Transverse colon (tissue), 4 donors: ENCODE measurements around the gene NEK6. TPM values are rescaled to one million over a fixed set of nuclear protein-coding genes. Genes with fewer than 3 reads are reported as not detected.

Experiments used
- DNase-seq: peaks from one replicate; pipeline ENCODE4 v3.0.0-alpha.2; 2019
- H3K27ac ChIP-seq, 4 donors: fragments of 200-600 bp; sonication (generic); 2 replicates each; pipeline ENCODE4 v1.5.1; 2016 to 2018; ENCODE audit warnings: inconsistent platforms in 4 of 4
- H3K27me3 ChIP-seq: fragments of 200-600 bp; sonication (generic); 2 replicates; pipeline ENCODE4 v1.5.1; 2017; ENCODE audit warnings: inconsistent platforms
- H3K36me3 ChIP-seq, 4 donors: fragments of 200-600 bp; sonication (generic); 2 replicates each; pipeline ENCODE4 v1.5.1; 2017 to 2019; ENCODE audit warnings: inconsistent platforms in 4 of 4
- H3K4me1 ChIP-seq, 4 donors: fragments of 200-600 bp; sonication (generic); 2 replicates each; pipeline ENCODE4 v1.5.1; 2017 to 2020; ENCODE audit warnings: inconsistent platforms in 4 of 4
- H3K4me3 ChIP-seq, 4 donors: fragments of 200-600 bp; sonication (generic); 1 replicate in 1 of 4; 2 replicates in 3 of 4; pipeline versions ENCODE4 v1.5.1 to v1.6.1; 2017 to 2019; ENCODE audit warnings: inconsistent platforms in 4 of 4
- H3K9me3 ChIP-seq, 2 donors: fragments of 200-600 bp; sonication (generic); 2 replicates each; pipeline ENCODE4 v1.5.1; 2017 to 2019; ENCODE audit warnings: inconsistent platforms in 2 of 2
- CTCF ChIP-seq, 5 experiments: fragments of 200-600 bp in 3 of 5; fragments of 450-650 bp in 2 of 5; sonication (generic) in 3 of 5; IDR thresholded peaks; 1 replicate in 2 of 5; 2 replicates in 3 of 5; pipeline ENCODE4 v1.5.1; 2016 to 2017; ENCODE audit warnings: antibody characterized with exemption in 5 of 5, inconsistent platforms in 3 of 5, mild to moderate bottlenecking in 2 of 5, moderate library complexity in 1 of 5
- EP300 ChIP-seq: sonication (generic); formaldehyde crosslinking; IDR thresholded peaks from one replicate; pipeline ENCODE4 v1.6.1; 2017; ENCODE audit warnings: antibody characterized with exemption, low read depth
- POLR2A ChIP-seq: fragments of 450-650 bp; IDR thresholded peaks from one replicate; pipeline ENCODE4 v1.6.1; 2016; ENCODE audit warnings: antibody characterized with exemption, mild to moderate bottlenecking, moderate library complexity
- POLR2AphosphoS5 ChIP-seq, 3 donors: sonication (generic); formaldehyde crosslinking; IDR thresholded peaks; one replicate each; pipeline ENCODE4 v1.6.1; 2016; ENCODE audit warnings: antibody characterized with exemption in 3 of 3
- whole genome bisulfite sequencing, 2 donors: methylation state at CpG; one replicate each; pipeline ENCODE4 v1.1.5; 2018; ENCODE audit warnings: low coverage in 1 of 2; 5-methylcytosine and 5-hydroxymethylcytosine counted together
- in situ Hi-C, 4 donors: fragments of 200-750 bp; cut with MboI; loops; one replicate each; pipeline versions ENCODE4 v1.15.0 to v1.15.1; 2017; ENCODE audit warnings: low sequenced_read_pairs in 3 of 4, low pct_ligation_motif_present in 1 of 4, low pct_unique_long_range_greater_than_20kb in 1 of 4
- intact Hi-C: fragments of 100-400 bp; cut with DNase I; formaldehyde crosslinking; loops from one replicate; pipeline ENCODE4 v1.15.1; 2023; ENCODE audit warnings: low total_unique reads
- total RNA-seq, 4 donors: library from RNA; depleted of rRNA; stranded (reverse); fragments of >200 nt; gene quantifications; one replicate each; pipeline ENCODE4 v1.1.0, GENCODE V29; 2016

Gene NEK6
- total RNA-seq, 4 donors from 2014 or later = 12.3 to 31.1 (median 21.6) TPM

DNA sequence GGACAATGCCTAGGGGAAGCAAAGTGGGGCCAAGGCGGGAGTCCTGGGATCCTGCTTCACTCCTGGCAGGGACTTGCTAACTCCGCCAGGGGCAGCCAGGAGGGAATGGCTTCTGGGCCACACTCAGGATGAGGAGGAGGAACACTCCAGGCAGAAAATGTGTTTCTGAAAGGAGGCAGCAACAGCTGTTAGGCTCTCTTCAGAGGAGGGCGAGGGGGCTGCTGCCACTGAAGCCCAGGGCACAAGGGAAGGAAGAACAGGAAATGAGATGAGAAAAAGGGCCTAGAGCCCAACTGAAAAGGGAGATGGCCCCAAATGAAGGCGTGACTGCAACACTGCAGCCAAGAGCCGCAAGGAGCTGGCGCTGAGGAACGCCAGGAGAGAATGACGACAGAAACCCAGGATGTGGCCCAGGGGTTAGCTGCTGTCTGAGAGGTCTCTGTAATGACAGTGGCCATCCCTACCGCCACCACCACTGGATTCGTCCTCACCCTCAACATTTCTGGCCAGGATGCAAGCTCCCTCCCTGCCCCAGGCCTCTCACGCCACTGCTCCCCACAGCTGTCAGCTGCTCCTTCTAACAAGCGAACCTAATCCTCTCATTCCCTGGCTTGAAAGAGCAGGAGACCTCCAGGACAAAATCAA lies 141.7 kb downstream of the NEK6 start:
- H3K27me3 ChIP-seq = no peaks in the 10 kb centered on the region
- H3K9me3 ChIP-seq = no peaks in the 10 kb centered on the region
- H3K27ac ChIP-seq = peak overlapping the region; percentile 16 to 31 (median 22)
- peaks cover 0 to 29% (median 13%) of the 10 kb centered on the region in 4 donors for H3K36me3 ChIP-seq
- H3K4me3 ChIP-seq = no peak overlapping the region
- DNase-seq = no peak
- TF ChIP-seq POLR2AphosphoS5 (IDR thresholded peaks at IDR 0.05) = no peak
- no peak for TF ChIP-seq EP300
- TF ChIP-seq CTCF (IDR thresholded peaks at IDR 0.05) = no peak
- no peak for TF ChIP-seq POLR2A
- WGBS, 2 donors = 75 to 85% methylated on average over 9 to 12 of the region's 12 CpGs
- intact Hi-C loops = no loop called here
- peaks cover 0 to 12% (median 2%) of the 10 kb centered on the region in 4 donors for H3K4me1 ChIP-seq
- in situ Hi-C loops = no loop called here

DNA sequence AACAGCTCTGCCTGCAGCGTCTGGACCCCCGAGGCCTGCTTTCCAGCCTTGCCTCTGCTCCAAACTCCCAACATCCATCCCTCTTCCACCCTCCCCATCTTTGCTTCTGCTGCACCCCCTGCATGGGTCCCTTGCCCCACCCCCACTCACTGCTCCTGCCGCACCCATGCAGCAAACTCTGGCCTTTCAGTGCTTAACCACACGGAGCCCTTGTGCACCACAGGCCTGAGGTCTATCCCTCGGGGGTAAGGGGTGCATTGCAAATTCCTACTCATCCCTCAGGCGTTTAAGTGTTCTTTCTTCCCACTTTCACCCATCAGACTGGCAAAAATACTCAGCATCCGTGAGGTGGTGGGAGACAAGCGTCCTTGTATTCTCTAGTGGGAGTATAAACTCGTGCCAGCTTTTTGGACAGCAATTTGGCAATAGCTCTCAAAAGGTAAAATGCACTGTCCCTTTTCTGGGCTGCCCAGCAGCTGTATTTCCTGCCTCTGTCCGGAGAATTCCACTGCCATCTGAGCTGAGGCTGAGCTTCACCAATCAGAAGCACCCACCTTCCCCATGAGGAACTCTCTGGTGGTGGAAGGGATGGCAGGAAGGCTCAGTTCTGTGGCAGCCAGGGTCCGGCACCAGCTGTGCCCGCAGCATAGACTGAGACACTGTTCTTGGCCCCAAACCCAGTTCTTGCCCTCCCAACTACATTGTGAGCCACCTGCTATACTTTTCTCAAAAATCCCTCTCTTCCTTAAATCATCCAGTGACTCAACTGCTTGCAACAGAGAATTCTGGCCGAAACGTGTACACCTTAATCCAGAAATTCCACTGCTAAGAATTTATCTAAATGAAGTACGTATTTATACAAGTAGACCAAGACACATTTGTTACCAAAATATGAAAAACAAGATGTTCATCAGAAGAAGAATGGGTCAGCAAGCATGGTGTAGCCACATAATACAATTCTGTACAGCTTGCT lies 142.5 kb downstream of the NEK6 start:
- H3K4me3 ChIP-seq = no peak overlapping the region
- in situ Hi-C loops = no loop called here
- H3K27ac ChIP-seq = peak overlapping the region in 1 of 4 donors; percentile 31
- no peaks in the 10 kb centered on the region for H3K27me3 ChIP-seq
- peaks cover 0 to 37% (median 17%) of the 10 kb centered on the region in 4 donors for H3K36me3 ChIP-seq
- TF ChIP-seq POLR2AphosphoS5 (IDR thresholded peaks at IDR 0.05) = no peak
- no peak for TF ChIP-seq CTCF (IDR thresholded peaks at IDR 0.05)
- no peak for TF ChIP-seq POLR2A
- TF ChIP-seq EP300 = no peak
- DNase-seq = no peak
- intact Hi-C loops = no loop called here
- 63 to 66% methylated on average over 6 to 15 of the region's 15 CpGs for WGBS, 2 donors
- H3K9me3 ChIP-seq = no peaks in the 10 kb centered on the region
- H3K4me1 ChIP-seq = peaks cover 0 to 12% (median 2%) of the 10 kb centered on the region in 4 donors

Other genes with a start within 250 kb of the NEK6 start
- gene LHX2, start 246.2 kb upstream of the NEK6 start, total RNA-seq = not detected
- 100 to 1,000 TPM in 1 of 4 donors, 10 to 100 TPM in 3; 11.6 to 136 (median 51.6) TPM for gene PSMB7, start 157.5 kb downstream of the NEK6 start, total RNA-seq
- not detected for gene ADGRD2, start 192.5 kb downstream of the NEK6 start, total RNA-seq
- gene NR5A1, start 249.4 kb downstream of the NEK6 start, total RNA-seq = not detected